ENCODE data around the gene TBC1D13.
"Not testable (repeated sequence)": the region's sequence is repeated elsewhere in the genome, so short reads cannot be mapped to it uniquely, and the experiment has no call there.

The TBC1D13 gene

GRCh38 chr9:128786681-128787601 is at the start of gene TBC1D13:
TSS of gene TBC1D13 (plus strand) at chr9:128787253. CDS start at chr9:128787354, 101 bp downstream.
- DNase-seq (ENCODE audit: low read depth, low spot score), result peak; percentile 29

GRCh38 chr9:128742401-128742800 is 44.7 kb upstream of the TBC1D13 start:
- no peak for DNase-seq (ENCODE audit: low read depth, low spot score)

- no peak for DNase-seq (ENCODE audit: low read depth, low spot score)
These were observed 43.6 kb upstream of the TBC1D13 start for GRCh38 chr9:128743421-128743820.

GRCh38 chr9:128747241-128747640 is 39.8 kb upstream of the TBC1D13 start:
- DNase-seq (ENCODE audit: low read depth, low spot score), result no peak

- DNase-seq (ENCODE audit: low read depth, low spot score), result no peak
These were observed 36.0 kb upstream of the TBC1D13 start for GRCh38 chr9:128750926-128751595.

- no peak for DNase-seq (ENCODE audit: low read depth, low spot score)
These were observed 33.4 kb upstream of the TBC1D13 start for GRCh38 chr9:128753627-128754026.

GRCh38 chr9:128757602-128758001 is 29.5 kb upstream of the TBC1D13 start:
- DNase-seq (ENCODE audit: low read depth, low spot score), result no peak

- no peak for DNase-seq (ENCODE audit: low read depth, low spot score)
These were observed 24.2 kb upstream of the TBC1D13 start for GRCh38 chr9:128762671-128763449.

- no peak for DNase-seq (ENCODE audit: low read depth, low spot score)
These were observed 22.7 kb upstream of the TBC1D13 start for GRCh38 chr9:128764361-128764760.

GRCh38 chr9:128765499-128765898 is 21.6 kb upstream of the TBC1D13 start:
- DNase-seq (ENCODE audit: low read depth, low spot score), result no peak

- DNase-seq (ENCODE audit: low read depth, low spot score), result no peak
These were observed 18.4 kb upstream of the TBC1D13 start for GRCh38 chr9:128768606-128769005.

GRCh38 chr9:128770286-128771030 is 16.6 kb upstream of the TBC1D13 start:
- no peak for DNase-seq (ENCODE audit: low read depth, low spot score)

- no peak for DNase-seq (ENCODE audit: low read depth, low spot score)
These were observed 15.8 kb upstream of the TBC1D13 start for GRCh38 chr9:128771094-128771721.

- peak; percentile 32 for DNase-seq (ENCODE audit: low read depth, low spot score)
These were observed 15.1 kb upstream of the TBC1D13 start, which contains the start of gene ZER1 for GRCh38 chr9:128771745-128772519. TSS of gene ZER1 (minus strand) at chr9:128771927. CDS start at chr9:128755565, 16,362 bp downstream.

GRCh38 chr9:128773049-128773448 is 14.0 kb upstream of the TBC1D13 start:
- no peak for DNase-seq (ENCODE audit: low read depth, low spot score)

- no peak for DNase-seq (ENCODE audit: low read depth, low spot score)
These were observed 12.2 kb upstream of the TBC1D13 start for GRCh38 chr9:128774804-128775203.

- not testable (repeated sequence) for DNase-seq (ENCODE audit: low read depth, low spot score)
These were observed 7.0 kb upstream of the TBC1D13 start for GRCh38 chr9:128780093-128780492.

- no peak for DNase-seq (ENCODE audit: low read depth, low spot score)
These were observed 5.6 kb upstream of the TBC1D13 start for GRCh38 chr9:128781187-128782070.

- DNase-seq (ENCODE audit: low read depth, low spot score), result no peak
These were observed 4.4 kb upstream of the TBC1D13 start for GRCh38 chr9:128782669-128783068.
